Mammary epithelial cell (primary cell): ENCODE measurements around the gene C1QL2.

Source experiments
- EZH2 ChIP-seq: IDR thresholded peaks from 2 replicates; pipeline ENCODE4 v1.6.1; 2012; ENCODE audit warnings: low read length, inconsistent platforms, borderline replicate concordance
- TF ChIP-seq, protein P1 (sequence below), 2 donors: IDR thresholded peaks in 1 of 2; conservative IDR thresholded peaks in 1 of 2; 2 replicates each; pipeline ENCODE4 v1.5.1; 2011 to 2012; ENCODE audit warnings: inconsistent platforms in 2 of 2, low read length in 2 of 2, mild to moderate bottlenecking in 2 of 2, control low read depth in 1 of 2, low read depth in 1 of 2; ENCODE audit not compliant: insufficient read depth in 1 of 2; ENCODE audit errors: extremely low read depth in 1 of 2

DNA sequence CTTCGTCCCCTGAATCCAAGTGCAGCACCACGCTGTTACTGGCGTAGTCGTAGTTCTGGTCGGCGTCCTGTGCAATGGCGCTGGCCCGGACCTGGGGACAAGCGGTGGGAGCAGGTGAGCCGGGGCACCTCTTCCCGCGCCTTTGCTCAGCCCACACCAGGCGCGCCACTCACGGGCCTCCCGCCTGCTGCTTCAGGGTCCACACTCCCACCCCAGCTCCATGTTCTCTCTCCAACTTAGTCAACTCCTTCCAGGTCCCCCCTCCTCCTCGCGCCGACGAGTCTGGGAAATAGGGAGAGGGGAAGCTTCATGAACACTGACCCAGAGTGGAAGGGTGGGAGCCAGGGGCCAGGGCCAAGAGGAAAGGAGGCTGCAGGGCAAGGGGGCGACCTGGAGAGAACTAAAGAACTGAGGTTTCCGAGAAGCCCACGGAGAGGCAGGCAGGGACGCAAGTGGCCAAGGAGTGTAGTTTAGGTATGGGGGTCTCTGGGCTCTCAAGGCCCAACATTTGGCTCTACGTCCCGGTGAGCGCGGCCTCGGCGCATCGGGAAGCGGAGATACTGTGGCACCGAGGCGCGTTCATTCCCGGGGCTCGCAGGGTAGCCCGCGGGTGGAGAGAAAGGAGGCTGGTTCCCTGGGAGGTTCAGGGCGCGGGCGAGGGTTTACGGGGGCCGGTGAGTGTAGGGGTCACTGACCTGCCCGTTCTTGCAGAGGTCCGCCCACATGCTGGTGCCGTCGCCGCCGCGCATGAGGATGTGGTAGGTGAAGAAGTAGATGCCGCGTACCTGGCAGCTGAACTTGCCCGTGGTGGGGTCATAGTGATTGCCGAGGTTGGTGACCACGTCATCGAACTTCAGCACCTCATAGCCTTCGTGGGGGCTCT, 1.4 kb downstream of the C1QL2 start:
- TF ChIP-seq, protein P1, sequence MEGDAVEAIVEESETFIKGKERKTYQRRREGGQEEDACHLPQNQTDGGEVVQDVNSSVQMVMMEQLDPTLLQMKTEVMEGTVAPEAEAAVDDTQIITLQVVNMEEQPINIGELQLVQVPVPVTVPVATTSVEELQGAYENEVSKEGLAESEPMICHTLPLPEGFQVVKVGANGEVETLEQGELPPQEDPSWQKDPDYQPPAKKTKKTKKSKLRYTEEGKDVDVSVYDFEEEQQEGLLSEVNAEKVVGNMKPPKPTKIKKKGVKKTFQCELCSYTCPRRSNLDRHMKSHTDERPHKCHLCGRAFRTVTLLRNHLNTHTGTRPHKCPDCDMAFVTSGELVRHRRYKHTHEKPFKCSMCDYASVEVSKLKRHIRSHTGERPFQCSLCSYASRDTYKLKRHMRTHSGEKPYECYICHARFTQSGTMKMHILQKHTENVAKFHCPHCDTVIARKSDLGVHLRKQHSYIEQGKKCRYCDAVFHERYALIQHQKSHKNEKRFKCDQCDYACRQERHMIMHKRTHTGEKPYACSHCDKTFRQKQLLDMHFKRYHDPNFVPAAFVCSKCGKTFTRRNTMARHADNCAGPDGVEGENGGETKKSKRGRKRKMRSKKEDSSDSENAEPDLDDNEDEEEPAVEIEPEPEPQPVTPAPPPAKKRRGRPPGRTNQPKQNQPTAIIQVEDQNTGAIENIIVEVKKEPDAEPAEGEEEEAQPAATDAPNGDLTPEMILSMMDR (conservative IDR thresholded peaks at IDR 0.05 in 1 of 2, IDR thresholded peaks at IDR 0.05 in 1 of 2; ENCODE audit: extremely low read depth in 1 of 2, insufficient read depth in 1 of 2, low read depth in 1 of 2, low read length in 2 of 2) = no peak
- peak; percentile 66 for TF ChIP-seq EZH2
